C4-2B (cell line): ENCODE measurements around the gene AANAT.
"Not testable (repeated sequence)": the region's sequence is repeated elsewhere in the genome, so short reads cannot be mapped to it uniquely, and the experiment has no call there.

ENCODE experiments used
- H3K27ac ChIP-seq: fragments of 450-650 bp; 2 replicates; pipeline ENCODE4 v1.5.1; 2017
- ZFX ChIP-seq: fragments of 450-650 bp; IDR thresholded peaks from 2 replicates; pipeline ENCODE4 v1.6.1; 2017
- TF ChIP-seq, protein P1 (sequence below): fragments of 450-650 bp; conservative IDR thresholded peaks from 2 replicates; pipeline ENCODE4 v1.5.1; 2017; ENCODE audit warnings: mild to moderate bottlenecking

Gene AANAT

DNA sequence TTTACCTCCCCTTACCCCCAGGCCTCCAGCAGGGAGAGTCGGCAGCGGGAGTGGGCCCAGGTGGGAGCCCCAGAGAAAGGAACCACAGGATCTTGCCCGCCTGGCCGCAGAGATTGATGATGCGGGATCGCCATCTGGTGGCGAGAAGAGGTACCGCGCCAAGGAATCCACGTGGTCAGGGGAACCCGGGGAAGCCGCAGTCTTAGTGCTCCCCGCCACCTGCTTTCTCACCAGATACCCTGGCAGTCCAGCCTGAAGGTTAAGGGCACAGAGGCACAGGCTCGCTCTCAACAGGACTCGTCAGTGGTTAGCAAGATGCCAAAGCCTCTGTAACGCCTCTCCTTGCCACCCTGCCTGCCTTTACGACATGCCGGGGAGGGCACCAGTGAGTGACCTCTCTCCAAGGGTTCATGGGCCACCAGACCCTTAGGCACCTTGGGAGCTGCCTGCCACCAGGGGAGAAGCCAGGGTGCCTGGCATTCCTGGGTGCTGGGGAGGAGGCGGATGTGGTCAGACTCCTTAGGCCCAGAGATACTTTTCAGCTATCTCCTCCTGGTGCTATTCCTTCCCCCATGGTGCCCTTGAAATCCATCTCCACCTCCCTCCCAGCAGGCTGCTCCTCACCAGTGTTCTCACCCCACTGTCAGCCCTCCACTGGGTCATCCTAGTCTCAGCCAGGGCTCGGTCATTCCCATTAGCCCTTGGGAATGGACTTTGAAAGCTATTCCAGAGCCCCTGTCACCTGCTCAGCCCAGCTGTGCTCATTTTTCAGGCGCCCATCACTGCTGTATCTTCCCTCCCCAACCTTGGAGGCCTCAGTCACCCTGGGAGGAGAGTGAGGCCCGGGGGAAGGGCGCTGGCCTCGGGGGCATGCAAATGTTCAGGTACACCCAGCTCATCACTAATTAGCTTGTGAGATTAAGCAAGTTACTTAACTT, 39.3 kb downstream of the AANAT start:
- no peak overlapping the region; the same call in 1 of the 2 replicates for H3K27ac ChIP-seq

DNA sequence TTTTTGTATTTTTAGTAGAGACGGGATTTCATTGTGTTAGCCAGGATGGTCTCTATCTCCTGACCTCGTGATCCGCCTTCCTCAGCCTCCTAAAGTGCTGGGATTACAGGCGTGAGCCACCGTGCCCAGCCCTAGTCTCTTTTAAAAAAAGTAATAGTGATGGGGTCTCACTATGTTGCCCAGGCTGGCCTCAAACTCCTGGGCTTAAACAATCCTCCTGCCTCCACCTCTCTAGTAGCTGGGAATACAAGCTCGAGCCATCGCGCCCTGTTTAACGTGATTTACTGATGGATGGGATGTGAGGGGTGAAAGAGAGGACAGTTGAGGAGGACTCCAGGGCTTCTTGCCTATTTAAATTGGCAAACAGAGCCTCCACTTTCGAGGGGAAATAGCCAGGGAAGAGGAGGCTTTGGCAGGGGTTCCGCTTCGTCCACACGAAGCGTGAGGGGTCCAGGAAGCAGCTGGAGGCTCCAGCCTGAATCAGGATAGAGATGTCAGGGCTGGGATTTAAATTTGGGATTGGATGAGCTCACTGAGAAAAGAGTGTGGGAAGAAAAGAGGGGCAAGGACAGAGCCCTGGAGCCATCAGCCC, 41.2 kb downstream of the AANAT start:
- not testable (repeated sequence) for H3K27ac ChIP-seq

More for the DNA sequence above, 39.3 kb downstream of the AANAT start:
- no peak for TF ChIP-seq ZFX
- TF ChIP-seq, protein P1, sequence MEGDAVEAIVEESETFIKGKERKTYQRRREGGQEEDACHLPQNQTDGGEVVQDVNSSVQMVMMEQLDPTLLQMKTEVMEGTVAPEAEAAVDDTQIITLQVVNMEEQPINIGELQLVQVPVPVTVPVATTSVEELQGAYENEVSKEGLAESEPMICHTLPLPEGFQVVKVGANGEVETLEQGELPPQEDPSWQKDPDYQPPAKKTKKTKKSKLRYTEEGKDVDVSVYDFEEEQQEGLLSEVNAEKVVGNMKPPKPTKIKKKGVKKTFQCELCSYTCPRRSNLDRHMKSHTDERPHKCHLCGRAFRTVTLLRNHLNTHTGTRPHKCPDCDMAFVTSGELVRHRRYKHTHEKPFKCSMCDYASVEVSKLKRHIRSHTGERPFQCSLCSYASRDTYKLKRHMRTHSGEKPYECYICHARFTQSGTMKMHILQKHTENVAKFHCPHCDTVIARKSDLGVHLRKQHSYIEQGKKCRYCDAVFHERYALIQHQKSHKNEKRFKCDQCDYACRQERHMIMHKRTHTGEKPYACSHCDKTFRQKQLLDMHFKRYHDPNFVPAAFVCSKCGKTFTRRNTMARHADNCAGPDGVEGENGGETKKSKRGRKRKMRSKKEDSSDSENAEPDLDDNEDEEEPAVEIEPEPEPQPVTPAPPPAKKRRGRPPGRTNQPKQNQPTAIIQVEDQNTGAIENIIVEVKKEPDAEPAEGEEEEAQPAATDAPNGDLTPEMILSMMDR, result peak; percentile 95

DNA sequence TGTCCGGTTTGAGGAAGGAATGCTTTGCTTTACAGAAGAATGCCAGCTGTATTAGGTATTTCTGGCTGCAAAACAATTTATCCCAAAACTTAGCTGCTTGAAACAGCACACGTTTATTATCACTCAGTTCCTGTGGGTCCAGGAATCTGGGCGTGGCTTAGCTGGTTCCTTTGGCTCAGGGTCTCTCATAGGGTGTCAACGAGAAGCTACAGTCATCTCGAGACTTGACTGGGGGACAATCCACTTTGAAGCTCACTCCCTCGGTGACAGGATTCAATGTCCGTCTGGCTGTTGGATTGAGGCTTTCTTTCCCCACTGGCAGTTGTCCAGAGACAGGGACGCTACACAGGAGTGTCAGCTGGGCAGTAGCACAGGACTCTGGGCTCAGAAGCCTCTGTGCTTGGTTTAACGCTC, 43.4 kb downstream of the AANAT start:
- H3K27ac ChIP-seq, result no peak overlapping the region

DNA sequence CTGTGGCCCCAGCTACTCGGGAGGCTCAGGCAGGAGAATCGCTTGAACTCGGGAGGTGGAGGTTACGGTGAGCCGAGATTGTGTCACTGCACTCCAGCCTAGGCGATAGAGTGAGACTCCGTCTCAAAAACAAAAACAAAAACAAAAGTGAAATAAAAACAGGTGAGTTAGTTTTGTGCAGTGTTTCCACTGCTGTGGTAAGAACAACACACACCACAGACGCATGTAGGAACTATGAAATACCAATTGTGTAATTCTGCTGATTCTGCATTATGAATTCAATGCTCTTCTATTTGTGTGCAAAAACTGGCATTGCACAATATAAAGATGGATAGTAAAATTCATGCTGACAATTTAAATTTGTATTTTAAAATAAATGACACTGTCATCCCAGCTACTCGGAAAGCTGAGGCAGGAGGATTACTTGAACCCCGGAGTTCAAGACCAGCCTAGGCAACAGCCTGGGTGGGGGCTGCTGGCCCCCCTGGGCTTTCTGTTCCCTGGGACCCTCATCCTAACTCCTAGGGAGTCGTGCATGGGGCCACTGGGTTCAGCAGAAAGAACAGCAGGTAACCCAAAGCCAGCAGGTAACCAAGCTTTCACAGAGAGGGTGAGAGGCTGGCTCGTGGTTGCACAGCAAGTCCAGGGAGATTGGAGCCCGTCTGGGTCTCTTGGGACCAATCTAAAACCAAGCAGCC, 44.4 kb downstream of the AANAT start:
- no peak overlapping the region for H3K27ac ChIP-seq
- TF ChIP-seq, protein P1, result no peak
- no peak for TF ChIP-seq ZFX

More for the DNA sequence above, 43.4 kb downstream of the AANAT start:
- TF ChIP-seq, protein P1, result no peak
- no peak for TF ChIP-seq ZFX

DNA sequence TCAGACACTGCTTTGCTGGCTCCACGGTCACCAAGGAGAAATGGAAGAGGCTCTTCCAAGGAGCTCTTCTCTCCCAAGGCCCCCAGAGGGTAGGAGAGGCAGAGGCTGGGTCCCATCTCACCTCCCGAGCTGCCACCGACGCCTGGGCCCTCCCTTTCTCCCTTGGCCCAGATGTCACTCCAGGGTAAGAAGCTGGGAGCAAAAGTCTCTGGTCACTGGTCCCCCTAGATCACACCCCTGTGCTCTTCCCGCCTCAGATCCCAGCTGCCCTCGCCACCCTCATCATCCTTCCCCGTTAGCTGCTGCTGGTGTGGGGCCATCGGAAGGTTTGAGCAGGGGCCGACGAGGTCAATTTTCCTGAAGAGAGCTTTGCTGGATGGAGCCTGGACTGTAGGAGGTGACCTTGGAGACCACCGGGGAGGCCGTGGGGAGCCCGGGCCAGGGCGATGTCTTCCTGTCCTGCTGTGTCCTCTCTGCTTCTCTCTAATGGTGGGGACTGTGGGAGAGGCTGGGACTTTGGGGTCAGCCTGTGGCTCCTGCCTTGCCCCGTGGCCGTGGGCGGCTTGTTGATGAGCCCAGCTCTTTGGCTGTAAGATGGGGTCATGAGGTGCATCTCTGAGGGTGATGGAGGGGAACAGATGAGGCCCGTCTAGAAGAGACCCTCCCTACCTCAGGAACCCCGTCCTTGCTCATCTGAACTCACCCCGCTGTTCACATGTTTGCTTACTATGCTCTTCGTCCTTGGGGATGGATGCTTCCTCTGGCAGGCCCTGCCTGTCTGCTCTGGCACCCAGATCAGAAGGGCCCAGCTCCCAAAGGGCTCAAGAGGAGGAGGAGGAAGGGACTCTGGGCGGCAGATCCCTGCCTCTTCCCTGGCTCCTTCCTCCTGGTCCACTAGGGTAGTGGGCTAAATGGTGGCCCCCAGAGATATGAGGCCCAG, 45.2 kb downstream of the AANAT start:
- no peak overlapping the region for H3K27ac ChIP-seq
- no peak for TF ChIP-seq ZFX
- TF ChIP-seq, protein P1, result no peak

DNA sequence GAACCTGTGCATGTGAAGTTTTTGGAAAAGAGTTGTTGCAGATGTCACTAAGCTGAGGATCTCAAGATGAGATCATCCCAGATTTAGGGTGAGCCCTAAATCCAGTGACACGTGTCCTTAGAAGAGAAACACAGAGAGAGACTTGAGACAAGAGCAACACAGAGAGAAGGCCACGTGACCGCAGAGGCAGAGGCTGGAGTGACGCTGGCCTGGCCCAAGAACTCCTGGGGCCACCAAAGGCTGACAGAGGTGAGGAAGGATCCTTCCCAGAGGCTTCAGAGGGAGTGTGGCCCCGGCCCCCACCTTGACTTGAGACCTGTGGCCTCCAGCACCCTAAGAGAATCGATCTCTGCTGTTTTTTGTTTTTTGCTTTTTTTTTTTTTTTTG, 45.9 kb downstream of the AANAT start:
- TF ChIP-seq ZFX, result no peak
- TF ChIP-seq, protein P1, result no peak
- H3K27ac ChIP-seq, result no peak overlapping the region

DNA sequence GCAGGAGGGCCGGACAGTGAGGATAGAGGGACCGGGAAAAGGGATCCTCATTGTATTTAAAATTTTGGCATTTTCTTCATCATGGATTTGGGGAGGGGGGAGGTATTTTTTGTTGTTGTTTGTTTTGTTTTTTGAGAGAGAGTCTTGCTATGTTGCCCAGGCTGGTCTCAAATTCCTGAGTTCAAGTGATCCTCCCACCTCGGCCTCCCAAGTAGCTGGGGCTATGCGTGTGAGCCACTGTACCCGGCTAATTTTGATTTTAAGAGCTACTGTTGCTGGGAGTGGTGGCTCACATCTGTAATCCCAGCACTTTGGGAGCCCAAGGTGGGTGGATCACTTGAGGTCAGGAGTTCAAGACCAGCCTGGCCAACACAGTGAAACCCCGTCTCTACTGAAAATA, 47.0 kb downstream of the AANAT start:
- H3K27ac ChIP-seq, result not testable (repeated sequence)
